Kidney epithelial cell (primary cell): ENCODE data around the gene FGA. TPM values are rescaled to one million over a fixed set of nuclear protein-coding genes. Genes with fewer than 3 reads are reported as not detected.
A peak's percentile ranks its signal among the peaks of the same experiment; 100 is the strongest.

ENCODE experiments used
- DNase-seq: peaks from one replicate; pipeline ENCODE4 v3.0.0-alpha.2; 2010; ENCODE audit warnings: low read depth
- H3K27me3 ChIP-seq: 2 replicates; pipeline ENCODE4 v1.6.0; 2011; ENCODE audit warnings: low read length; ENCODE audit not compliant: control insufficient read depth, insufficient read depth
- H3K36me3 ChIP-seq: 2 replicates; pipeline ENCODE4 v1.5.1; 2011; ENCODE audit warnings: low read length; ENCODE audit not compliant: control insufficient read depth, insufficient read depth
- H3K4me3 ChIP-seq: 2 replicates; pipeline ENCODE4 v1.5.1; 2011; ENCODE audit warnings: low read depth, mild to moderate bottlenecking, control low read depth, low read length
- CTCF ChIP-seq: IDR thresholded peaks from 2 replicates; pipeline ENCODE4 v1.5.1; 2011; ENCODE audit warnings: mild to moderate bottlenecking, moderate library complexity, low read length, control low read depth, inconsistent platforms; ENCODE audit not compliant: insufficient read depth, poor library complexity, severe bottlenecking
- total RNA-seq: library from RNA; depleted of rRNA; stranded (reverse); fragments of >200 nt; gene quantifications from 2 replicates; pipeline ENCODE4 v1.2.3, GENCODE V29; 2015

The FGA gene
- total RNA-seq, 1 donor from 2014 or later: not detected

GRCh38 chr4:154559141-154559493 is 31.4 kb downstream of the FGA start:
- TF ChIP-seq CTCF: no peak
- DNase-seq: no peak

GRCh38 chr4:154551872-154552686 is 38.5 kb downstream of the FGA start:
- H3K36me3 ChIP-seq: no peaks in the 10 kb centered on the region
- no peaks in the 10 kb centered on the region for H3K27me3 ChIP-seq
- no peak overlapping the region for H3K4me3 ChIP-seq
- peak; percentile 88 for TF ChIP-seq CTCF
- peak; percentile 35 for DNase-seq

More at GRCh38 chr4:154559141-154559493, 31.4 kb downstream of the FGA start:
- Histone ChIP-seq H3K27me3 (no peaks in the 10 kb centered on the region), H3K36me3 (no peaks in the 10 kb centered on the region), H3K4me3 (no peak overlapping the region)

GRCh38 chr4:154549894-154550790 is 40.4 kb downstream of the FGA start, which contains the start of gene PLRG1:
TSS of gene PLRG1 (minus strand) at chr4:154550400. CDS start at chr4:154550308, 92 bp downstream.
- peak; percentile 11 for TF ChIP-seq CTCF
- Histone ChIP-seq H3K36me3 (no peaks in the 10 kb centered on the region), H3K27me3 (no peaks in the 10 kb centered on the region), H3K4me3 (peak within 1 kb of the TSS; percentile 95)
- peak; percentile 74 for DNase-seq

- Histone ChIP-seq H3K27me3 (no peaks in the 10 kb centered on the region), H3K36me3 (no peaks in the 10 kb centered on the region), H3K4me3 (no peak overlapping the region)
These were observed 44.9 kb downstream of the FGA start for GRCh38 chr4:154545689-154546088.

GRCh38 chr4:154542271-154542879 is 48.2 kb downstream of the FGA start:
- Histone ChIP-seq H3K27me3 (no peaks in the 10 kb centered on the region), H3K4me3 (no peak overlapping the region), H3K36me3 (no peaks in the 10 kb centered on the region)
- no peak for DNase-seq
- no peak for TF ChIP-seq CTCF

More at GRCh38 chr4:154545689-154546088, 44.9 kb downstream of the FGA start:
- no peak for DNase-seq
- peak; percentile 15 for TF ChIP-seq CTCF

Other genes starting within 250 kb of the FGA start
- gene DCHS2, start 98.9 kb downstream of the FGA start, total RNA-seq: 0.75 and 3.1 TPM in 2 replicates
- gene PLRG1, start 40.3 kb downstream of the FGA start, total RNA-seq: 75.5 and 83.4 TPM in 2 replicates
- 1.5 and 3.7 TPM in 2 replicates for gene FGB, start 27.7 kb downstream of the FGA start, total RNA-seq
- gene FGG, start 21.9 kb upstream of the FGA start, total RNA-seq: not detected in 2 replicates
- 1.1 and 1.2 TPM in 2 replicates for gene LRAT, start 153.3 kb upstream of the FGA start, total RNA-seq
- 0.04 and 0.21 TPM in 2 replicates for gene RBM46, start 190.5 kb upstream of the FGA start, total RNA-seq